ENCODE data around the gene PDCD11.
"Not testable (repeated sequence)": the region's sequence is repeated elsewhere in the genome, so short reads cannot be mapped to it uniquely, and the experiment has no call there.

PDCD11 gene

GRCh38 chr10:103415581-103415980 lies 19.2 kb downstream of the PDCD11 start:
- TF ChIP-seq REST (IDR thresholded peaks at IDR 0.05; ENCODE audit: insufficient replicate concordance, low read depth) (no peak), POLR2AphosphoS5 (IDR thresholded peaks at IDR 0.05; ENCODE audit: low read depth) (no peak), GABPA (IDR thresholded peaks at IDR 0.05; ENCODE audit: low read depth) (no peak), SPI1 (IDR thresholded peaks at IDR 0.05; ENCODE audit: borderline replicate concordance, low read depth) (no peak), CTCF (IDR thresholded peaks at IDR 0.05; ENCODE audit: insufficient read depth, low read length) (no peak)
- Histone ChIP-seq H3K27me3 (ENCODE audit: insufficient read depth, poor library complexity, severe bottlenecking) (no peaks in the 10 kb centered on the region), H3K27ac (replicated peaks) (no peak overlapping the region), H3K4me3 (replicated peaks; ENCODE audit: insufficient read depth, low read length) (no peak overlapping the region)
- DNase-seq (ENCODE audit: low read depth in 1 of 2, low spot score in 1 of 2) = no peak

- no peak overlapping the region for H3K27ac ChIP-seq (replicated peaks)
- TF ChIP-seq SPI1 (IDR thresholded peaks at IDR 0.05; ENCODE audit: borderline replicate concordance, low read depth) (no peak), REST (IDR thresholded peaks at IDR 0.05; ENCODE audit: insufficient replicate concordance, low read depth) (no peak), POLR2AphosphoS5 (IDR thresholded peaks at IDR 0.05; ENCODE audit: low read depth) (no peak), GABPA (IDR thresholded peaks at IDR 0.05; ENCODE audit: low read depth) (no peak), CTCF (IDR thresholded peaks at IDR 0.05; ENCODE audit: insufficient read depth, low read length) (peak; percentile 38)
- H3K27me3 ChIP-seq (ENCODE audit: insufficient read depth, poor library complexity, severe bottlenecking) = no peaks in the 10 kb centered on the region
- H3K4me3 ChIP-seq (replicated peaks; ENCODE audit: insufficient read depth, low read length) = no peak overlapping the region
- DNase-seq (ENCODE audit: low read depth in 1 of 2, low spot score in 1 of 2) = peak in 1 of 2 experiments; percentile 66
These were observed 20.2 kb downstream of the PDCD11 start for GRCh38 chr10:103416436-103417147.

- not testable (repeated sequence) for H3K4me3 ChIP-seq (replicated peaks; ENCODE audit: insufficient read depth, low read length); H3K27me3 ChIP-seq (ENCODE audit: insufficient read depth, poor library complexity, severe bottlenecking); DNase-seq (ENCODE audit: low read depth in 1 of 2, low spot score in 1 of 2); H3K27ac ChIP-seq (replicated peaks)
These were observed 20.7 kb downstream of the PDCD11 start for GRCh38 chr10:103417148-103417469.

GRCh38 chr10:103417601-103418000 lies 21.2 kb downstream of the PDCD11 start:
- DNase-seq (ENCODE audit: low read depth in 1 of 2, low spot score in 1 of 2) = no peak
- Histone ChIP-seq H3K27ac (replicated peaks) (no peak overlapping the region), H3K4me3 (replicated peaks; ENCODE audit: insufficient read depth, low read length) (no peak overlapping the region), H3K27me3 (ENCODE audit: insufficient read depth, poor library complexity, severe bottlenecking) (no peaks in the 10 kb centered on the region)
- TF ChIP-seq GABPA (IDR thresholded peaks at IDR 0.05; ENCODE audit: low read depth) (no peak), POLR2AphosphoS5 (IDR thresholded peaks at IDR 0.05; ENCODE audit: low read depth) (no peak)

- TF ChIP-seq SPI1 (IDR thresholded peaks at IDR 0.05; ENCODE audit: borderline replicate concordance, low read depth) (no peak), GABPA (IDR thresholded peaks at IDR 0.05; ENCODE audit: low read depth) (no peak), REST (IDR thresholded peaks at IDR 0.05; ENCODE audit: insufficient replicate concordance, low read depth) (no peak), CTCF (IDR thresholded peaks at IDR 0.05; ENCODE audit: insufficient read depth, low read length) (no peak), POLR2AphosphoS5 (IDR thresholded peaks at IDR 0.05; ENCODE audit: low read depth) (no peak)
- no peak for DNase-seq (ENCODE audit: low read depth in 1 of 2, low spot score in 1 of 2)
- no peak overlapping the region for H3K4me3 ChIP-seq (replicated peaks; ENCODE audit: insufficient read depth, low read length)
- H3K27ac ChIP-seq (replicated peaks) = no peak overlapping the region
- H3K27me3 ChIP-seq (ENCODE audit: insufficient read depth, poor library complexity, severe bottlenecking) = no peaks in the 10 kb centered on the region
These were observed 22.7 kb downstream of the PDCD11 start for GRCh38 chr10:103419101-103419500.

Data from HL-60 (cell line).